GM21786 (cell line): ENCODE measurements around the gene KCTD4.
"Not testable (repeated sequence)": the region's sequence is repeated elsewhere in the genome, so short reads cannot be mapped to it uniquely, and the experiment has no call there.

Experiments used
- ATAC-seq: cut with Tn5 transposase; IDR thresholded peaks from one replicate; pipeline ENCODE4 v1.9.1; 2021; ENCODE audit not compliant: unreplicated experiment

KCTD4 gene

GRCh38 chr13:45200701-45201232 lies at the start of gene KCTD4:
Gene KCTD4, minus strand, starts transcription at chr13:45201045. Its CDS starts 6,478 bp downstream, at chr13:45194567.
- ATAC-seq = no peak

GRCh38 chr13:45249662-45250061 lies 48.8 kb upstream of the KCTD4 start:
- no peak for ATAC-seq

GRCh38 chr13:45244736-45245135 lies 43.9 kb upstream of the KCTD4 start:
- ATAC-seq = not testable (repeated sequence)

GRCh38 chr13:45243077-45243476 lies 42.2 kb upstream of the KCTD4 start:
- ATAC-seq = no peak

GRCh38 chr13:45242524-45242923 lies 41.7 kb upstream of the KCTD4 start:
- no peak for ATAC-seq

GRCh38 chr13:45242070-45242469 lies 41.2 kb upstream of the KCTD4 start:
- no peak for ATAC-seq

- ATAC-seq = no peak
Observed at GRCh38 chr13:45240143-45240542, 39.3 kb upstream of the KCTD4 start.

GRCh38 chr13:45238945-45239795 lies 38.3 kb upstream of the KCTD4 start:
- no peak for ATAC-seq

- ATAC-seq = no peak
Observed at GRCh38 chr13:45232591-45232990, 31.7 kb upstream of the KCTD4 start.

- ATAC-seq = no peak
Observed at GRCh38 chr13:45231722-45232121, 30.9 kb upstream of the KCTD4 start.

- no peak for ATAC-seq
Observed at GRCh38 chr13:45231305-45231704, 30.5 kb upstream of the KCTD4 start.

- ATAC-seq = no peak
Observed at GRCh38 chr13:45229172-45229571, 28.3 kb upstream of the KCTD4 start.

- ATAC-seq = no peak
Observed at GRCh38 chr13:45228002-45228401, 27.2 kb upstream of the KCTD4 start.

GRCh38 chr13:45226024-45226423 lies 25.2 kb upstream of the KCTD4 start:
- no peak for ATAC-seq

GRCh38 chr13:45225370-45225769 lies 24.5 kb upstream of the KCTD4 start:
- ATAC-seq = no peak

GRCh38 chr13:45224176-45224575 lies 23.3 kb upstream of the KCTD4 start:
- ATAC-seq = no peak

- ATAC-seq = no peak
Observed at GRCh38 chr13:45222919-45223318, 22.1 kb upstream of the KCTD4 start.

- ATAC-seq = no peak
Observed at GRCh38 chr13:45222516-45222915, 21.7 kb upstream of the KCTD4 start.

GRCh38 chr13:45220403-45220802 lies 19.6 kb upstream of the KCTD4 start:
- ATAC-seq = no peak

- no peak for ATAC-seq
Observed at GRCh38 chr13:45219938-45220375, 19.1 kb upstream of the KCTD4 start.

- ATAC-seq = no peak
Observed at GRCh38 chr13:45219123-45219891, 18.5 kb upstream of the KCTD4 start.

- ATAC-seq = no peak
Observed at GRCh38 chr13:45218689-45219088, 17.8 kb upstream of the KCTD4 start.
